Activated CD4-positive, alpha-beta T cell treated with anti-CD3 and anti-CD28 coated beads, Interleukin-2, amount 10 ng/mL, durations not matched to agents 24 days and 14 days (primary cell): ENCODE data around the gene COX7B2. TPM values are rescaled to one million over a fixed set of nuclear protein-coding genes. Genes with fewer than 3 reads are reported as not detected.

Experiments used
- DNase-seq: peaks from one replicate; pipeline ENCODE4 v3.0.0; 2022
- H3K27ac Mint-ChIP-seq: one replicate; pipeline ENCODE4 v1.8.0; 2022; ENCODE audit warnings: mild to moderate bottlenecking, mixed read lengths
- H3K27me3 Mint-ChIP-seq: one replicate; pipeline ENCODE4 v1.8.0; 2022; ENCODE audit warnings: mixed read lengths
- H3K36me3 Mint-ChIP-seq: one replicate; pipeline ENCODE4 v1.8.0; 2022; ENCODE audit warnings: low read depth, mild to moderate bottlenecking, mixed read lengths
- H3K4me1 Mint-ChIP-seq: one replicate; pipeline ENCODE4 v1.8.0; 2021; ENCODE audit warnings: mixed read lengths
- H3K4me3 Mint-ChIP-seq: one replicate; pipeline ENCODE4 v1.8.0; 2022; ENCODE audit warnings: mild to moderate bottlenecking, moderate library complexity, mixed read lengths
- H3K9me3 Mint-ChIP-seq: one replicate; pipeline ENCODE4 v1.8.0; 2021; ENCODE audit warnings: mixed read lengths
- intact Hi-C: fragments of 100-400 bp; cut with micrococcal nuclease; formaldehyde crosslinking; loops from one replicate; pipeline ENCODE4 v1.15.1; 2023
- total RNA-seq: library from RNA; stranded (reverse); gene quantifications from 2 replicates; pipeline ENCODE4 v1.2.3, GENCODE V29; 2022

COX7B2 gene
- total RNA-seq, 1 donor from 2014 or later, result not detected

DNA sequence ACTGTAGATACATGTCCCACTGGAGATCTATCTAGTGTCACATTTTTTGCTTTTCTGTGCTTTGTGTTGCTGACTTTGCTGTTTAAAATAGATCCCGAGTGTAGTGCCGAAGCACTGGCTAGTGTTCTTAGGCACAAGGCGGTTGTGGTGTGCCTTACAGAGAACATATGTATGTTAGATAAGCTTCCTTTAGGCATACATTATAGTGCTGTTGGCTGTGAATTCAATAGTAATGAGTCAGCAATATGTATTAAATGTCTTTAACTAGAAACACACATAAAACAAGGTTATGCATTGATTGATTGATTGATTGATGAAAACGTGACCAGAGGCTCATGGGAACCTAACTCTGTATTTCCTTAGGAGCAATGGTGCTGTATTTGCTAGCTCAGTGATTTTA, 56.2 kb downstream of the COX7B2 start:
- H3K9me3 Mint-ChIP-seq, result no peaks in the 10 kb centered on the region

GRCh38 chr4:46850026-46850425, 59.0 kb downstream of the COX7B2 start:
- DNase-seq, result no peak
- no peaks in the 10 kb centered on the region for H3K27me3 Mint-ChIP-seq
- H3K27ac Mint-ChIP-seq, result no peak overlapping the region
- no peaks in the 10 kb centered on the region for H3K4me1 Mint-ChIP-seq
- no peaks in the 10 kb centered on the region for H3K9me3 Mint-ChIP-seq
- no peak overlapping the region for H3K4me3 Mint-ChIP-seq
- intact Hi-C loops, result no loop called here
- no peaks in the 10 kb centered on the region for H3K36me3 Mint-ChIP-seq

More for the DNA sequence above, 56.2 kb downstream of the COX7B2 start:
- Mint-ChIP-seq H3K27ac (no peak overlapping the region), H3K27me3 (no peaks in the 10 kb centered on the region), H3K4me1 (no peaks in the 10 kb centered on the region), H3K36me3 (no peaks in the 10 kb centered on the region), H3K4me3 (no peak overlapping the region)
- intact Hi-C loops, result no loop called here
- no peak for DNase-seq

- intact Hi-C loops, result loop anchor here (1.0 to 5.0 kb wide), 3 partner anchors 188 to 1088 kb away; no protein-coding TSS in a partner anchor
- H3K27me3 Mint-ChIP-seq, result no peaks in the 10 kb centered on the region
Observed at GRCh38 chr4:46844325-46844917, 64.6 kb downstream of the COX7B2 start.

DNA sequence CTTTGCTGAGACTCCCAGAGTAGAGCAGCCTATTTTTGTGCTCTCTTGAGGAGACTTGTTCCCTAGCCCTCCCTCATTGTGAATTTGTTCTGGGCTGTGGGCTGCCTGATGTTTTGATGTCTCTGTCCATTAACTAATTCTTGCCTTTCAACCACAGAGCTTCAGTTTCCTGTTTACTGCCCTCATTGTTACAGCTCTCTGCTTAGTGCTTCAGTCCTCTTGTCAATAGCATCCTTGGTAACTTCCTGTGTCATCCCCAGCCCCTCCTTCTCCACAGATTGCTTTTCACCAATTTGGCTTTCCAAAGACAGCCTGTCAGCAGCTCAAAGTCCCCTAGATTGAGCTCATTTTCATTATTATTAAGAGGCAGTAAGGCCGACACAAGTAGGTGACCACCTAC, 69.9 kb downstream of the COX7B2 start:
- intact Hi-C loops, result no loop called here
- H3K27me3 Mint-ChIP-seq, result no peaks in the 10 kb centered on the region
- no peaks in the 10 kb centered on the region for H3K36me3 Mint-ChIP-seq
- no peaks in the 10 kb centered on the region for H3K4me1 Mint-ChIP-seq
- DNase-seq, result no peak
- no peak overlapping the region for H3K27ac Mint-ChIP-seq
- no peaks in the 10 kb centered on the region for H3K9me3 Mint-ChIP-seq
- no peak overlapping the region for H3K4me3 Mint-ChIP-seq

More at GRCh38 chr4:46844325-46844917, 64.6 kb downstream of the COX7B2 start:
- no peaks in the 10 kb centered on the region for H3K4me1 Mint-ChIP-seq
- H3K36me3 Mint-ChIP-seq, result no peaks in the 10 kb centered on the region
- H3K27ac Mint-ChIP-seq, result no peak overlapping the region
- H3K4me3 Mint-ChIP-seq, result no peak overlapping the region
- no peaks in the 10 kb centered on the region for H3K9me3 Mint-ChIP-seq
- DNase-seq, result peak; percentile 81

DNA sequence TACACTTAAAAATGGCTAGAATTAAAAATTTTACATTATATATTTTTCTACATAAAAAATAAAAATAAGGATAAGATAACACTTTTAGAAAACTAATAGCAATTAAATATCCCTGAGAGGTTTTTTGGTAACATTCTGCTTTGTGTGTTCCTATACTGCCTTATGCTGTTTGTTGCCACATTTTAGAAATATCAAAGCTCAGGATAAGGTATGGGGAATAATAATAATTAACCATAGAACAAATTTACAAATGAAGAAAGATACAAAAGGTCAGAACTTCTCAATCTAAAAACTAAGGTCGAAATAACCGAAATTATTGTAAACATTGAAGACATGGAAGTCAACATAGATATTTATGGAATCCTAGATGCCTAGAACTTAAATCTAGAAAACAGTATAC, 71.4 kb downstream of the COX7B2 start:
- no peak overlapping the region for H3K4me3 Mint-ChIP-seq
- no peaks in the 10 kb centered on the region for H3K27me3 Mint-ChIP-seq
- H3K4me1 Mint-ChIP-seq, result no peaks in the 10 kb centered on the region
- DNase-seq, result no peak
- intact Hi-C loops, result no loop called here
- H3K27ac Mint-ChIP-seq, result no peak overlapping the region
- H3K9me3 Mint-ChIP-seq, result no peaks in the 10 kb centered on the region
- H3K36me3 Mint-ChIP-seq, result no peaks in the 10 kb centered on the region

DNA sequence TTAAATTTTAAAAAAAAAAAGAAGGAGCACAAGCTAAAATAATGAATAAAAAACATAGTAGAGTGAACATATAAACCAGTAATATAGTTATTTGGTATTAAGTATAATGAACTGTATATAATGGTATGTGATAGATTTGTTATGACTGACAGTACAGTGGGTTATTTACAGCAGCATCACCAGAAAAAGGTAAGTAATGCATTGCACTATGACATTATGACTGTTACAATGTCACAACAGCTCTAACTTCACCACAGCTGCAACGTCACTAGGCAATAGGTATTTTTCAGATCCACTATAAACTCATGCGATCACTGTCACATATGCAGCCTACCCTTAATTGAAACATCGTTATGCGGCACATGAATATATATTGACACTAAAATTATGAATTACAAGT, 72.5 kb downstream of the COX7B2 start:
- Mint-ChIP-seq H3K4me1 (no peaks in the 10 kb centered on the region), H3K36me3 (no peaks in the 10 kb centered on the region), H3K27me3 (no peaks in the 10 kb centered on the region), H3K9me3 (no peaks in the 10 kb centered on the region), H3K4me3 (no peak overlapping the region), H3K27ac (no peak overlapping the region)
- intact Hi-C loops, result no loop called here
- DNase-seq, result no peak

DNA sequence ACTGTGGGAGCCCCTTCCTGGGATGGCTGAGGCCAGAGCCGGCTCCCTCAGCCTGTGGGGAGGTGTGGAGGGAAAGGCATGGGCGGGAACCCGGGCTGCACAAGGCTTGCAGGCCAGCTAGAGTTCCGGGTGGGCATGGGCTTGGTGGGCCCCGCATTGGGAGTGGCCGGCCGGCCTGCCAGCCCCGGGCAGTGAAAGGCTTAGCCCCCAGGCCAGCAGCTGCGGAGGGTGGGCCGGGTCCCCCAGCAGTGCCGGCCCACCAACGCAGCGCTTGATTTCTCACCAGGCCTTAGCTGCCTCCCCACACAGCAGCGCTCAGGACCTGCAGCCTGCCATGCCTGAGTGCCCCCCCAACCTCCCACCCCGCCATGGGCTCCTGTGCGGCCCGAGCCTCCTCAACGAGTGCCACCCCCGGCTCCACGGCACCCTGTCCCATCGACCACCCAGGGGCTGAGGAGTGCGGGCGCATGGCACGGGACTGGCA, 78.0 kb downstream of the COX7B2 start:
- Mint-ChIP-seq H3K36me3 (no peaks in the 10 kb centered on the region), H3K4me1 (no peaks in the 10 kb centered on the region), H3K27me3 (no peaks in the 10 kb centered on the region), H3K27ac (no peak overlapping the region), H3K4me3 (no peak overlapping the region), H3K9me3 (no peaks in the 10 kb centered on the region)
- DNase-seq, result no peak
- intact Hi-C loops, result no loop called here

DNA sequence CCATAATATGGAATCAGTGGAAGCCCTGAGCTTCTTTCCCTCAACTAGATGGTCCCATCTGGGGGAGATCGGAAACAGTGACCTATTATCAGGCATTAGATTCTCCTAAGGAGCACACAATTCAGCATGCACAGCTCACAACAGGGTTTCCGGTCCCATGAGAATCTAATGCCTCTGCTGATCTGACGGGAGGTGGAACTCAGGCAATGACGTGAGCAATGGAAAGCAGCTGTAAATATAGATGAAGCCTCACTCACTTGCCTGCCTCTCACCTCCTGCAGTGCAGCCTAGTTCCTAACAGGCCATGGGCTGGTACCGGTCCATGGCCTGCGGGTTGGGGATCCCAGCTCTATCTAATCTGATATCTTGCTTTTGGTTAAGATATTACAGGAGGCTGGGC, 88.9 kb downstream of the COX7B2 start:
- Mint-ChIP-seq H3K27ac (no peak overlapping the region), H3K27me3 (no peaks in the 10 kb centered on the region), H3K4me3 (no peak overlapping the region), H3K4me1 (no peaks in the 10 kb centered on the region), H3K36me3 (no peaks in the 10 kb centered on the region), H3K9me3 (no peaks in the 10 kb centered on the region)
- DNase-seq, result no peak
- intact Hi-C loops, result no loop called here

GRCh38 chr4:46819095-46819494, 90.0 kb downstream of the COX7B2 start:
- intact Hi-C loops, result no loop called here
- Mint-ChIP-seq H3K9me3 (no peaks in the 10 kb centered on the region), H3K4me1 (no peaks in the 10 kb centered on the region), H3K27ac (no peak overlapping the region), H3K36me3 (no peaks in the 10 kb centered on the region), H3K4me3 (no peak overlapping the region), H3K27me3 (no peaks in the 10 kb centered on the region)
- no peak for DNase-seq

GRCh38 chr4:46818604-46819003, 90.4 kb downstream of the COX7B2 start:
- no peak for DNase-seq
- Mint-ChIP-seq H3K4me3 (no peak overlapping the region), H3K9me3 (no peaks in the 10 kb centered on the region), H3K4me1 (no peaks in the 10 kb centered on the region), H3K27ac (no peak overlapping the region), H3K27me3 (no peaks in the 10 kb centered on the region), H3K36me3 (no peaks in the 10 kb centered on the region)
- intact Hi-C loops, result no loop called here

DNA sequence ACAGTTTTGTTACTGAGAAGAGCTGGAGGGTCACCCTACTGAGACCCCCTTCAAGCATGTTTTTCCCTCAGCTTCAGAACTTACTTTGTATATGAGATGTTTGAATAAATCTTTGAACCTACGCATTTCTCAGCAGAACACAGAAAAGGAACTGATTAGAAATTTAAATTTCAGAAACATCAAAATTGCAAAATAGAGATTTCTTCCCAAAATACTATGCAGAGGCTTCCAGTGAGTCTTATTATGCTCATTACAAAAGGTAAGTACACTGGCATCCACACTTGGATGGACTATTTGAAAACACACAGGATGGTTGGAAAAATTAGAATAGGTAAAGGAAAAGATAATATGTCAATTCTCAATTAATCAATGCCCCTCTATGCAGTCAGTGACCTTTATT, 91.2 kb downstream of the COX7B2 start:
- Mint-ChIP-seq H3K27me3 (no peaks in the 10 kb centered on the region), H3K4me3 (no peak overlapping the region), H3K36me3 (no peaks in the 10 kb centered on the region), H3K4me1 (no peaks in the 10 kb centered on the region), H3K27ac (no peak overlapping the region), H3K9me3 (no peaks in the 10 kb centered on the region)
- intact Hi-C loops, result no loop called here
- DNase-seq, result no peak

- no peaks in the 10 kb centered on the region for H3K9me3 Mint-ChIP-seq
- no peaks in the 10 kb centered on the region for H3K4me1 Mint-ChIP-seq
- no peaks in the 10 kb centered on the region for H3K27me3 Mint-ChIP-seq
- no peak overlapping the region for H3K4me3 Mint-ChIP-seq
- intact Hi-C loops, result no loop called here
- H3K27ac Mint-ChIP-seq, result no peak overlapping the region
- DNase-seq, result no peak
- H3K36me3 Mint-ChIP-seq, result no peaks in the 10 kb centered on the region
Observed at GRCh38 chr4:46804781-46805413, 104.1 kb downstream of the COX7B2 start.

DNA sequence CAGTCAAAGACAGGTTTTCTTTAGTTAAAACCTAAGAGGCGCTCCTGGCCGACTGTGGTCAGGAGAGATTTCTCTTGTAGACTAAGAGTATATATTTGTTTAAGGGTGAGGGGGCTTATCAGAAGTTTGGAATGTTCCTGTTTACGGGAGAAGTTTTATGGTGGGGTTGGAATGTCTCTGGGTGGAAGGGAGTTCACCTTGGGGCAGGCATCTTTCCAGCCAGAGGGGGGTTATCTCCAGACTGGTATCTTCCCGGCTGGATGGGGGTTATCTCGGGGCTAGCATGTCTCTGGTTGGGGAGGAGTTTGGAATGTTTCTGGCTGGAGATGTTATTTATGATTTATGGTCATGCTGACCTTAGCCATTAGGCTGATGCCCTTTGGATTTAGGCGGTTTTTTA, 116.0 kb downstream of the COX7B2 start:
- no peak for DNase-seq
- H3K9me3 Mint-ChIP-seq, result no peaks in the 10 kb centered on the region
- no peaks in the 10 kb centered on the region for H3K36me3 Mint-ChIP-seq
- no peaks in the 10 kb centered on the region for H3K27me3 Mint-ChIP-seq
- intact Hi-C loops, result no loop called here
- H3K4me1 Mint-ChIP-seq, result no peaks in the 10 kb centered on the region
- H3K4me3 Mint-ChIP-seq, result no peak overlapping the region
- H3K27ac Mint-ChIP-seq, result no peak overlapping the region

- DNase-seq, result no peak
- Mint-ChIP-seq H3K36me3 (no peaks in the 10 kb centered on the region), H3K27me3 (no peaks in the 10 kb centered on the region), H3K4me3 (no peak overlapping the region), H3K4me1 (no peaks in the 10 kb centered on the region), H3K9me3 (no peaks in the 10 kb centered on the region), H3K27ac (no peak overlapping the region)
- intact Hi-C loops, result no loop called here
Observed at GRCh38 chr4:46781434-46782092, 127.5 kb downstream of the COX7B2 start.
